Neural progenitor cell (in vitro differentiated cells): ENCODE data around the gene ARHGEF6.

Experiments
- EZH2 ChIP-seq: fragments of 200-600 bp; sonication (generic); IDR thresholded peaks from 2 replicates; pipeline ENCODE4 v1.6.1; 2017; ENCODE audit warnings: antibody characterized with exemption, mild to moderate bottlenecking, moderate library complexity
- TF ChIP-seq, protein P1 (sequence below): fragments of 200-600 bp; sonication (generic); IDR thresholded peaks from 2 replicates; pipeline ENCODE4 v1.5.1; 2017; ENCODE audit warnings: antibody characterized with exemption, mild to moderate bottlenecking

GRCh38 chrX:136797787-136798186 lies 17.1 kb upstream of the ARHGEF6 start:
- TF ChIP-seq, protein P1, sequence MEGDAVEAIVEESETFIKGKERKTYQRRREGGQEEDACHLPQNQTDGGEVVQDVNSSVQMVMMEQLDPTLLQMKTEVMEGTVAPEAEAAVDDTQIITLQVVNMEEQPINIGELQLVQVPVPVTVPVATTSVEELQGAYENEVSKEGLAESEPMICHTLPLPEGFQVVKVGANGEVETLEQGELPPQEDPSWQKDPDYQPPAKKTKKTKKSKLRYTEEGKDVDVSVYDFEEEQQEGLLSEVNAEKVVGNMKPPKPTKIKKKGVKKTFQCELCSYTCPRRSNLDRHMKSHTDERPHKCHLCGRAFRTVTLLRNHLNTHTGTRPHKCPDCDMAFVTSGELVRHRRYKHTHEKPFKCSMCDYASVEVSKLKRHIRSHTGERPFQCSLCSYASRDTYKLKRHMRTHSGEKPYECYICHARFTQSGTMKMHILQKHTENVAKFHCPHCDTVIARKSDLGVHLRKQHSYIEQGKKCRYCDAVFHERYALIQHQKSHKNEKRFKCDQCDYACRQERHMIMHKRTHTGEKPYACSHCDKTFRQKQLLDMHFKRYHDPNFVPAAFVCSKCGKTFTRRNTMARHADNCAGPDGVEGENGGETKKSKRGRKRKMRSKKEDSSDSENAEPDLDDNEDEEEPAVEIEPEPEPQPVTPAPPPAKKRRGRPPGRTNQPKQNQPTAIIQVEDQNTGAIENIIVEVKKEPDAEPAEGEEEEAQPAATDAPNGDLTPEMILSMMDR: no peak
- TF ChIP-seq EZH2: no peak
